ENCODE data around the gene OVAAL. TPM values are rescaled to one million over a fixed set of nuclear protein-coding genes. Genes with fewer than 3 reads are reported as not detected.

Gene OVAAL
- total and polyA plus RNA-seq, 2 donors (not counting 1 experiment from before 2014, with no cell fraction given) = not detected

DNA sequence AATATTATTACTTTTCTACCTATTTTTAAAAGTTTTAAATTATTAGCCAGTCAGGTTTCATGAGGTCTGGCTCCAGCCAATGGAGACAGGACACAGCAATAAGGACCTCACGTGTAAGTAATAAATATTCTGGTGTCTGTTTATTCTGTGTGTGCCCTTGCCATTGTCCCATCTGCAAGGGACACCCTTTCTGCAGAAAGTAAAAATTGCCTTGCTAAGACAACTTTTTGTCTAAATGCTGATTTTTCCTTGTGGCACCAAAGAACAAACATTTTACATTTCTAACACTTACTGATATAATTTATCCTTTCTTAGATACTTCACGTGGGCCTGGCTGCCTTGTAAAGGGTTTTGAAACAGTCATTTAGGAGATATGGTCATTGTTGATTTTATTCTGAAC is 29.4 kb downstream of the OVAAL start:
- H2AFZ ChIP-seq (ENCODE audit: insufficient read depth, low read depth, low read length, poor library complexity, severe bottlenecking) = no peak overlapping the region
- no peak overlapping the region for H3K27ac Mint-ChIP-seq
- peaks cover 15% of the 10 kb centered on the region for H3K27me3 Mint-ChIP-seq
- H3K4me1 Mint-ChIP-seq = no peaks in the 10 kb centered on the region
- H3K4me2 ChIP-seq (replicated peaks; ENCODE audit: low read depth, low read length, poor library complexity, severe bottlenecking) = no peak overlapping the region
- no peak overlapping the region for H3K9ac ChIP-seq (ENCODE audit: low read length)
- no peak for DNase-seq
- 100% methylated on average over 1 of the region's 2 CpGs for WGBS (ENCODE audit: insufficient coverage)
- H3K4me3 ChIP-seq (ENCODE audit: control extremely low read depth in 1 of 5, extremely low read depth in 1 of 5, insufficient read depth in 1 of 5, low read depth in 2 of 5, low read length in 4 of 5) = no peak overlapping the region
- H3K4me3 Mint-ChIP-seq = no peak overlapping the region
- CTCF ChIA-PET = no interaction called here
- H4K20me1 ChIP-seq (ENCODE audit: control insufficient read depth, insufficient read depth, low read length, poor library complexity, severe bottlenecking) = no peaks in the 10 kb centered on the region
- POLR2A ChIA-PET = no interaction called here
- H3K4me1 ChIP-seq (ENCODE audit: control insufficient read depth in 2 of 2, insufficient read depth in 2 of 2, low read length in 2 of 2) = no peaks in the 10 kb centered on the region
- peaks cover 2 to 10% (median 5%) of the 10 kb centered on the region in 3 donors for H3K9me3 ChIP-seq (ENCODE audit: control extremely low read depth in 1 of 3, control insufficient read depth in 2 of 3, insufficient read depth in 1 of 3, low read length in 2 of 3)
- no peaks in the 10 kb centered on the region for H3K36me3 ChIP-seq (replicated peaks in 1 of 2; ENCODE audit: control extremely low read depth in 1 of 2, control insufficient read depth in 1 of 2, extremely low read depth in 1 of 2, insufficient read depth in 2 of 2, low read length in 1 of 2)
- H3K27ac ChIP-seq (ENCODE audit: low read length in 2 of 2) = no peak overlapping the region
- H3K27me3 ChIP-seq (replicated peaks in 1 of 4; ENCODE audit: control extremely low read depth in 1 of 4, control insufficient read depth in 3 of 4, insufficient read depth in 4 of 4, low read length in 3 of 4) = peaks cover 0 to 3% (median 1%) of the 10 kb centered on the region in 4 experiments
- no peak for ATAC-seq (ENCODE audit: low read depth)
- H3K79me2 ChIP-seq (ENCODE audit: control insufficient read depth, insufficient read depth, low read length) = no peaks in the 10 kb centered on the region
- H3K9me3 Mint-ChIP-seq (ENCODE audit: insufficient read depth) = peaks cover 1% of the 10 kb centered on the region
- TF ChIP-seq EZH2 (IDR thresholded peaks at IDR 0.05; ENCODE audit: borderline replicate concordance, insufficient read depth, low read depth, low read length, poor library complexity, severe bottlenecking) = no peak
- TF ChIP-seq CTCF (IDR thresholded peaks at IDR 0.05) = no peak
- intact Hi-C loops (cut with micrococcal nuclease) = no loop called here

DNA sequence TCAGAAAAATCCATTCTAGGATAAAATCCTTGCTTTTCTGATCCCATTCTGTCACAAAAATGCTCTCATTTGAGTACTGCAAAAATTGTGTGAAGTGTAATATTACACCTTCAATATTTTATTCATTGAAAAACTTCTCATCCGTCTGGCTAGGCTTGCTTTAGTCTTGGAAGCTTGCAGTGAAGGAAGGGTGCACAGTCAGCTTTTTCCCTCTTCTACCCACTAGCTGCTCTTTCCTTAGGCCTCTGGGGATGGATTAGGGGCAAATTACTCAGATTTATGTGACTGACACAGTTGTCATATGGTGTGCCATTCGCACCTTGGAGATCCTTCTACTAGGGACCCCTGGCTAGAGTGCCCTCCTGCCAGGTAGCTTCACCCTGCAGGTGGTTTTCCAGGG is 32.1 kb downstream of the OVAAL start:
- CTCF ChIA-PET = no interaction called here
- peaks cover 16% of the 10 kb centered on the region for H3K27me3 Mint-ChIP-seq
- peaks cover 2 to 6% (median 5%) of the 10 kb centered on the region in 3 donors for H3K9me3 ChIP-seq (ENCODE audit: control extremely low read depth in 1 of 3, control insufficient read depth in 2 of 3, insufficient read depth in 1 of 3, low read length in 2 of 3)
- H3K4me1 Mint-ChIP-seq = no peaks in the 10 kb centered on the region
- peaks cover 0 to 5% (median 1%) of the 10 kb centered on the region in 4 experiments for H3K27me3 ChIP-seq (replicated peaks in 1 of 4; ENCODE audit: control extremely low read depth in 1 of 4, control insufficient read depth in 3 of 4, insufficient read depth in 4 of 4, low read length in 3 of 4)
- H3K4me2 ChIP-seq (replicated peaks; ENCODE audit: low read depth, low read length, poor library complexity, severe bottlenecking) = no peak overlapping the region
- H3K9me3 Mint-ChIP-seq (ENCODE audit: insufficient read depth) = peaks cover 1% of the 10 kb centered on the region
- H3K4me1 ChIP-seq (ENCODE audit: control insufficient read depth in 2 of 2, insufficient read depth in 2 of 2, low read length in 2 of 2) = no peaks in the 10 kb centered on the region
- no peaks in the 10 kb centered on the region for H4K20me1 ChIP-seq (ENCODE audit: control insufficient read depth, insufficient read depth, low read length, poor library complexity, severe bottlenecking)
- H3K36me3 ChIP-seq (replicated peaks in 1 of 2; ENCODE audit: control extremely low read depth in 1 of 2, control insufficient read depth in 1 of 2, extremely low read depth in 1 of 2, insufficient read depth in 2 of 2, low read length in 1 of 2) = no peaks in the 10 kb centered on the region
- H3K9ac ChIP-seq (ENCODE audit: low read length) = no peak overlapping the region
- POLR2A ChIA-PET = no interaction called here
- H3K4me3 ChIP-seq (ENCODE audit: control extremely low read depth in 1 of 5, extremely low read depth in 1 of 5, insufficient read depth in 1 of 5, low read depth in 2 of 5, low read length in 4 of 5) = no peak overlapping the region
- no peak for TF ChIP-seq CTCF (IDR thresholded peaks at IDR 0.05)
- no peak for TF ChIP-seq EZH2 (IDR thresholded peaks at IDR 0.05; ENCODE audit: borderline replicate concordance, insufficient read depth, low read depth, low read length, poor library complexity, severe bottlenecking)
- intact Hi-C loops (cut with micrococcal nuclease) = no loop called here
- H3K4me3 Mint-ChIP-seq = no peak overlapping the region
- H2AFZ ChIP-seq (ENCODE audit: insufficient read depth, low read depth, low read length, poor library complexity, severe bottlenecking) = no peak overlapping the region
- no peak overlapping the region for H3K27ac ChIP-seq (ENCODE audit: low read length in 2 of 2)
- 100% methylated on average over 1 of the region's 2 CpGs for WGBS (ENCODE audit: insufficient coverage)
- H3K79me2 ChIP-seq (ENCODE audit: control insufficient read depth, insufficient read depth, low read length) = no peaks in the 10 kb centered on the region
- no peak overlapping the region for H3K27ac Mint-ChIP-seq
- ATAC-seq (ENCODE audit: low read depth) = no peak
- DNase-seq = no peak
